Endometrial microvascular endothelial cells (primary cell): ENCODE measurements around the gene ECSIT. TPM values are rescaled to one million over a fixed set of nuclear protein-coding genes. Genes with fewer than 3 reads are reported as not detected.

ENCODE experiments used
- in situ Hi-C: cut with HindIII; loops from 2 replicates; pipeline ENCODE4 v1.10.0; 2017; ENCODE audit warnings: low sequenced_read_pairs, low pct_unique_long_range_greater_than_20kb; ENCODE audit errors: inconsistent ontology term
- total RNA-seq: library from RNA; depleted of rRNA; stranded (reverse); fragments of >200 nt; gene quantifications from one replicate; pipeline ENCODE4 v1.2.3, GENCODE V29; 2015; ENCODE audit errors: inconsistent ontology term

The ECSIT gene
- total RNA-seq, 1 donor from 2014 or later = 53.1 TPM

- in situ Hi-C loops = no loop called here
Measured at GRCh38 chr19:11552666-11553372, 23.9 kb upstream of the ECSIT start.

- in situ Hi-C loops = no loop called here
Measured at GRCh38 chr19:11551603-11552235, 22.8 kb upstream of the ECSIT start.

- in situ Hi-C loops = no loop called here
Measured at GRCh38 chr19:11550265-11550664, 21.3 kb upstream of the ECSIT start.

- in situ Hi-C loops = no loop called here
Measured at GRCh38 chr19:11549386-11549953, 20.5 kb upstream of the ECSIT start.

- in situ Hi-C loops = no loop called here
Measured at GRCh38 chr19:11547929-11548700, 19.2 kb upstream of the ECSIT start.

- in situ Hi-C loops = no loop called here
Measured at GRCh38 chr19:11541238-11541637, 12.3 kb upstream of the ECSIT start.

GRCh38 chr19:11540645-11541044, 11.7 kb upstream of the ECSIT start:
- in situ Hi-C loops = no loop called here

GRCh38 chr19:11539495-11540365, 10.8 kb upstream of the ECSIT start:
- in situ Hi-C loops = no loop called here

GRCh38 chr19:11538232-11539036, 9.5 kb upstream of the ECSIT start, which contains the start of gene CNN1:
Gene CNN1, plus strand, starts transcription at chr19:11538851. Its CDS starts 77 bp downstream, at chr19:11538928.
- in situ Hi-C loops = no loop called here

GRCh38 chr19:11535792-11536595, 7.1 kb upstream of the ECSIT start:
- in situ Hi-C loops = no loop called here

- in situ Hi-C loops = no loop called here
Measured at GRCh38 chr19:11534948-11535347, 6.0 kb upstream of the ECSIT start.

GRCh38 chr19:11534538-11534937, 5.6 kb upstream of the ECSIT start:
- in situ Hi-C loops = no loop called here

- in situ Hi-C loops = no loop called here
Measured at GRCh38 chr19:11530432-11530831, 1.5 kb upstream of the ECSIT start.

GRCh38 chr19:11519138-11519537, 9.8 kb downstream of the ECSIT start:
- in situ Hi-C loops = no loop called here

- in situ Hi-C loops = no loop called here
Measured at GRCh38 chr19:11513946-11514345, 15.0 kb downstream of the ECSIT start.

GRCh38 chr19:11510444-11510843, 18.5 kb downstream of the ECSIT start:
- in situ Hi-C loops = no loop called here
